Ovary (tissue), 3 donors: Measurements from ENCODE around the gene OR51E2.

ENCODE experiments used
- POLR2A ChIP-seq: fragments of 450-650 bp; IDR thresholded peaks from one replicate; pipeline ENCODE4 v1.6.1; 2017; ENCODE audit warnings: antibody characterized with exemption, mild to moderate bottlenecking, moderate library complexity
- TF ChIP-seq, protein P1 (sequence below), 3 donors: fragments of 450-650 bp in 2 of 3; fragments of 200-600 bp in 1 of 3; IDR thresholded peaks; one replicate each; pipeline versions ENCODE4 v1.5.1 to v1.8.0; 2016 to 2022; ENCODE audit warnings: antibody characterized with exemption in 3 of 3, mild to moderate bottlenecking in 1 of 3
- donor health status: DM: no; HTN: no; CAD: no.

DNA sequence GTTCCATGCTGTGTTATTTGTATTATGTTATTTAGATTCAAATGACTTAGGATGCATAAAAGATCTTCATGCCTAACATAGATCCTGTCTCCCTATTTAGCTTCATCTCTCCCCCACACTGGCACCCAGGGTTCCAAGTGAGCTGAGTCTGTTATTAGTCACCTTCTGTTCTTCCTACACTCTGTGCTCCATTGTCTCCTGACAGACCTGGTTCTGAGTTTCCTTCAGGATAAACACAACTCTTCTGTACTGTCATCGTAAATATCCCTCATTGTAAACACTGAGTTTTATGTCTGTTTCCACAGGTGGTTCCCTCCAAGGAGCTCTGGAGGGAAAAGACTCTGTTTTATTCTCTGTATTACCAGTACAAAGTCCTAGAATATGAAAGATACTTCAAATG, 15.6 kb upstream of the OR51E2 start:
- TF ChIP-seq, protein P1, sequence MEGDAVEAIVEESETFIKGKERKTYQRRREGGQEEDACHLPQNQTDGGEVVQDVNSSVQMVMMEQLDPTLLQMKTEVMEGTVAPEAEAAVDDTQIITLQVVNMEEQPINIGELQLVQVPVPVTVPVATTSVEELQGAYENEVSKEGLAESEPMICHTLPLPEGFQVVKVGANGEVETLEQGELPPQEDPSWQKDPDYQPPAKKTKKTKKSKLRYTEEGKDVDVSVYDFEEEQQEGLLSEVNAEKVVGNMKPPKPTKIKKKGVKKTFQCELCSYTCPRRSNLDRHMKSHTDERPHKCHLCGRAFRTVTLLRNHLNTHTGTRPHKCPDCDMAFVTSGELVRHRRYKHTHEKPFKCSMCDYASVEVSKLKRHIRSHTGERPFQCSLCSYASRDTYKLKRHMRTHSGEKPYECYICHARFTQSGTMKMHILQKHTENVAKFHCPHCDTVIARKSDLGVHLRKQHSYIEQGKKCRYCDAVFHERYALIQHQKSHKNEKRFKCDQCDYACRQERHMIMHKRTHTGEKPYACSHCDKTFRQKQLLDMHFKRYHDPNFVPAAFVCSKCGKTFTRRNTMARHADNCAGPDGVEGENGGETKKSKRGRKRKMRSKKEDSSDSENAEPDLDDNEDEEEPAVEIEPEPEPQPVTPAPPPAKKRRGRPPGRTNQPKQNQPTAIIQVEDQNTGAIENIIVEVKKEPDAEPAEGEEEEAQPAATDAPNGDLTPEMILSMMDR (IDR thresholded peaks at IDR 0.05): no peak
- TF ChIP-seq POLR2A: no peak
